Thymus (tissue), 11 donors: ENCODE data around the gene PDZD2. TPM values are rescaled to one million over a fixed set of nuclear protein-coding genes. Genes with fewer than 3 reads are reported as not detected.
"Not testable (repeated sequence)": the region's sequence is repeated elsewhere in the genome, so short reads cannot be mapped to it uniquely, and the experiment has no call there.

Experiments used
- DNase-seq, 9 donors: peaks; one replicate each; pipeline ENCODE4 v3.0.0-alpha.2; 2013; ENCODE audit warnings: low spot score in 9 of 9, low read depth in 6 of 9, missing footprints in 1 of 9
- H3K27ac ChIP-seq, 2 donors: one replicate each; pipeline ENCODE4 v1.5.1; 2013; ENCODE audit warnings: control low read depth in 1 of 2, low read depth in 1 of 2, low read length in 1 of 2, mild to moderate bottlenecking in 1 of 2, moderate library complexity in 1 of 2
- H3K27me3 ChIP-seq, 2 donors: one replicate each; pipeline ENCODE4 v1.5.1; 2013; ENCODE audit warnings: low read length in 1 of 2; ENCODE audit not compliant: control insufficient read depth in 2 of 2, insufficient read depth in 1 of 2
- H3K36me3 ChIP-seq, 2 donors: one replicate each; pipeline ENCODE4 v1.5.1; 2013; ENCODE audit warnings: low read length in 1 of 2, mild to moderate bottlenecking in 1 of 2, moderate library complexity in 1 of 2; ENCODE audit not compliant: control insufficient read depth in 2 of 2, insufficient read depth in 2 of 2
- H3K4me1 ChIP-seq, 2 donors: one replicate each; pipeline ENCODE4 v1.5.1; 2013; ENCODE audit warnings: low read length in 2 of 2; ENCODE audit not compliant: control insufficient read depth in 2 of 2, insufficient read depth in 2 of 2
- H3K4me3 ChIP-seq, 2 donors: one replicate each; pipeline ENCODE4 v1.5.1; 2013; ENCODE audit warnings: low read length in 2 of 2, control low read depth in 1 of 2, mild to moderate bottlenecking in 1 of 2
- H3K9me3 ChIP-seq, 2 donors: one replicate each; pipeline ENCODE4 v1.5.1; 2013; ENCODE audit warnings: low read length in 1 of 2, mild to moderate bottlenecking in 1 of 2; ENCODE audit not compliant: control insufficient read depth in 2 of 2, insufficient read depth in 1 of 2
- WGBS: extraction: QIAGEN DNeasy Blood & Tissue Kit; methylation state at CpG from one replicate; pipeline ENCODE4 v1.1.7; 2013; 5-methylcytosine and 5-hydroxymethylcytosine counted together
- polyA plus RNA-seq: library from polyadenylated mRNA; stranded (reverse); fragments of 200-250 nt; gene quantifications from one replicate; pipeline ENCODE4 v1.2.3, GENCODE V29; 2013
- total RNA-seq: library from RNA; stranded (reverse); fragments of 120-200 nt; gene quantifications from one replicate; pipeline ENCODE4 v1.2.4, GENCODE V29; 2013
- donor health status: healthy.

Gene PDZD2
- total and polyA plus RNA-seq, 2 donors, result 4.4 to 6.8 TPM

- H3K4me3 ChIP-seq, result no peak overlapping the region
- no peak for DNase-seq
- WGBS, result 84% methylated on average over 7 of the region's 7 CpGs
- peaks cover 0 to 4% of the 10 kb centered on the region in 2 donors for H3K4me1 ChIP-seq
- H3K36me3 ChIP-seq, result no peaks in the 10 kb centered on the region
- H3K27me3 ChIP-seq, result no peaks in the 10 kb centered on the region
- H3K27ac ChIP-seq, result peak overlapping the region in 1 of 2 donors; percentile 5
- H3K9me3 ChIP-seq, result no peaks in the 10 kb centered on the region
These were observed 131.3 kb downstream of the PDZD2 start for GRCh38 chr5:31770132-31770720.

GRCh38 chr5:31770998-31771397, 132.1 kb downstream of the PDZD2 start:
- H3K4me3 ChIP-seq, result no peak overlapping the region
- H3K27me3 ChIP-seq, result no peaks in the 10 kb centered on the region
- no peaks in the 10 kb centered on the region for H3K36me3 ChIP-seq
- DNase-seq, result no peak
- H3K9me3 ChIP-seq, result no peaks in the 10 kb centered on the region
- WGBS, result 96% methylated on average over 1 of the region's 1 CpG
- H3K27ac ChIP-seq, result no peak overlapping the region
- H3K4me1 ChIP-seq, result peaks cover 0 to 4% of the 10 kb centered on the region in 2 donors

- Histone ChIP-seq H3K27ac (no peak overlapping the region), H3K4me1 (peaks cover 0 to 4% of the 10 kb centered on the region in 2 donors), H3K36me3 (no peaks in the 10 kb centered on the region), H3K4me3 (no peak overlapping the region), H3K27me3 (no peaks in the 10 kb centered on the region), H3K9me3 (no peaks in the 10 kb centered on the region)
- 93% methylated on average over 2 of the region's 2 CpGs for WGBS
- DNase-seq, result no peak
These were observed 132.6 kb downstream of the PDZD2 start for GRCh38 chr5:31771500-31771899.

GRCh38 chr5:31776294-31776693, 137.4 kb downstream of the PDZD2 start:
- not testable (repeated sequence) for H3K4me3 ChIP-seq, H3K36me3 ChIP-seq, H3K27ac ChIP-seq, H3K27me3 ChIP-seq, DNase-seq, H3K9me3 ChIP-seq, H3K4me1 ChIP-seq
- 97% methylated on average over 6 of the region's 6 CpGs for WGBS

GRCh38 chr5:31776976-31777651, 138.2 kb downstream of the PDZD2 start:
- no peaks in the 10 kb centered on the region for H3K36me3 ChIP-seq
- peaks cover 0 to 4% of the 10 kb centered on the region in 2 donors for H3K9me3 ChIP-seq
- WGBS, result 93% methylated on average over 41 of the region's 41 CpGs
- DNase-seq, result no peak
- H3K27ac ChIP-seq, result no peak overlapping the region
- H3K4me1 ChIP-seq, result no peaks in the 10 kb centered on the region
- H3K4me3 ChIP-seq, result no peak overlapping the region
- H3K27me3 ChIP-seq, result no peaks in the 10 kb centered on the region

GRCh38 chr5:31781772-31782171, 142.8 kb downstream of the PDZD2 start:
- H3K27me3 ChIP-seq, result no peaks in the 10 kb centered on the region
- 91% methylated on average over 5 of the region's 5 CpGs for WGBS
- no peak for DNase-seq
- no peak overlapping the region for H3K27ac ChIP-seq
- H3K4me1 ChIP-seq, result no peaks in the 10 kb centered on the region
- peaks cover 0 to 2% of the 10 kb centered on the region in 2 donors for H3K9me3 ChIP-seq
- H3K4me3 ChIP-seq, result no peak overlapping the region
- no peaks in the 10 kb centered on the region for H3K36me3 ChIP-seq

GRCh38 chr5:31783086-31783645, 144.2 kb downstream of the PDZD2 start:
- no peak overlapping the region for H3K27ac ChIP-seq
- no peaks in the 10 kb centered on the region for H3K9me3 ChIP-seq
- H3K36me3 ChIP-seq, result no peaks in the 10 kb centered on the region
- H3K27me3 ChIP-seq, result no peaks in the 10 kb centered on the region
- DNase-seq, result no peak
- no peak overlapping the region for H3K4me3 ChIP-seq
- WGBS, result 90% methylated on average over 10 of the region's 10 CpGs
- no peaks in the 10 kb centered on the region for H3K4me1 ChIP-seq

- H3K9me3 ChIP-seq, result no peaks in the 10 kb centered on the region
- 91% methylated on average over 8 of the region's 8 CpGs for WGBS
- no peak for DNase-seq
- no peak overlapping the region for H3K4me3 ChIP-seq
- H3K27ac ChIP-seq, result no peak overlapping the region
- no peaks in the 10 kb centered on the region for H3K36me3 ChIP-seq
- no peaks in the 10 kb centered on the region for H3K4me1 ChIP-seq
- H3K27me3 ChIP-seq, result no peaks in the 10 kb centered on the region
These were observed 144.8 kb downstream of the PDZD2 start for GRCh38 chr5:31783731-31784130.

GRCh38 chr5:31786090-31786631, 147.2 kb downstream of the PDZD2 start:
- WGBS, result 94% methylated on average over 3 of the region's 3 CpGs
- H3K27me3 ChIP-seq, result no peaks in the 10 kb centered on the region
- H3K9me3 ChIP-seq, result no peaks in the 10 kb centered on the region
- no peaks in the 10 kb centered on the region for H3K4me1 ChIP-seq
- H3K27ac ChIP-seq, result no peak overlapping the region
- H3K36me3 ChIP-seq, result no peaks in the 10 kb centered on the region
- H3K4me3 ChIP-seq, result no peak overlapping the region
- no peak for DNase-seq
